GM12892 (cell line): ENCODE measurements around the gene EDN2.

Source experiments
- DNase-seq: peaks from one replicate; pipeline ENCODE4 v3.0.0; 2011; ENCODE audit not compliant: insufficient read length
- FAIRE-seq: peaks from 2 replicates; lab custom pipeline; 2011; peaks lifted over from hg19 to GRCh38; lab: Jason Lieb, UNC
- POLR2A ChIP-seq: IDR thresholded peaks from 2 replicates; pipeline ENCODE4 v1.6.1; 2011; ENCODE audit warnings: low read depth, low read length, control low read depth
- POLR2AphosphoS5 ChIP-seq: IDR thresholded peaks from 2 replicates; pipeline ENCODE4 v1.6.1; 2011; ENCODE audit warnings: low read depth, low read length, control low read depth
- TAF1 ChIP-seq: IDR thresholded peaks from 2 replicates; pipeline ENCODE4 v1.6.1; 2011; ENCODE audit warnings: low read depth, mild to moderate bottlenecking, control low read depth, low read length, borderline replicate concordance

Gene EDN2

DNA sequence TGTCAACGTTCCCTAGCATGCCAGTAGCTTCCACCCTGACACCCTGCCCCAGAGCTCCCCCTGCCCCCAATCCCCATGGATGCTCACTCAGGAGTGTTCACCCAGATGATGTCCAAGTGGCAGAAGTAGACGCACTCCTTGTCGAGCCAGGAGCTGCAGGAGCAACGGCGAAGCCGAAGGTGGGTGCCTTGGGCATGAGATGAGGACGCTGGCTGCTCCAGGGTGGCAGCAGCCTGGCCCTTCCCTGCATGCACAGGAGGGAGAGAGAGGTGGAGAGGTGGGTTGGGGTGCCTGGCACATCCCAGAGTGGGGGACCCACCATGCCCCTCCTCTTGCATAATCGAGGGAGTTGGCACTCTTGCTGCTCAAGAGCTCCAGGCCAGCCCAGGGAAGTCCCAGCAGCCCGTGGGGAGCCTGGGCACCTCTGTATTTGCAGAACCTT is 502 bp downstream of the EDN2 start:
- TF ChIP-seq TAF1: no peak
- no peak for TF ChIP-seq POLR2A
- no peak for TF ChIP-seq POLR2AphosphoS5
- FAIRE-seq (no peak), DNase-seq (no peak)

DNA sequence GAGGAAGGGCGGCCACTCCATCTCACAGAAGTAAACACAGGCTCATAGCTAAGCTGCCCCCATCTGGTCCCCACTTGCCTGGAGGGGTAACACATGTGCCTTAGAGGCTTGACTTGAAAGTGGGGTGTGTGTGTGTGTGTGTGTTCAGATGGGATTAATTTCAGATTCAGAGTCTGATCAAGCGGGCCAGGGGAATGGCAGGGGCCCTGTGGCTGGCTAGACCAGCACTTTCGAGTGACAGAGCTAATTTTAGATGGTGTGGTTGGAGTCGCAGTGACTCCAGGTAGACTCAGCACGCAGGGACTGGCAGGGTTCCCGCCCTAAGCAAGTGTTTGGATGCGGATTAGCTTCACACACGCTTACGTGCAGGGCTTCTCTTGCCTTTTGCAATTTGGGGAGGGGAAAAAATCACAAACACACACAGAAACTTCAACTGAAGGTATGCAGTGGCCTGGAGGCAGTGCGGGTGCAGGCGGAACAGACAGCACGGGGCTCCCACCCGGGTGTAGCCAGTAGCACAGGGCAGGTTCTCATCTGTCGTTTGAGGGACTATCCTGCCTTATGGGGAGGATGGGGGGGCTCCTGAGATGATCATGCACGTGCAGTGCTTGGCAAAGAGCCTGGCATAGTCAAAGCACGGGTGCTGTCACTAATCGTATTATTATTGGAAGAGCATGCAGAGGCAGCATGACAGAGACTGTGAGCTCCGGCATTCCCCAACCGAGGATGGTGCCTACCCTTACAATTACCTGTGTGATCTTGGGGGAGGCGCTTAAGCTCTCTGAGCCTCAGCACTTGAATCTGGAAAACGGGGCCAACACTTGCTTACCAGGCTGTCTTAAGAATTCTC is 1.3 kb downstream of the EDN2 start:
- FAIRE-seq: no peak
- TF ChIP-seq TAF1 (no peak), POLR2AphosphoS5 (no peak), POLR2A (no peak)
- DNase-seq: no peak

DNA sequence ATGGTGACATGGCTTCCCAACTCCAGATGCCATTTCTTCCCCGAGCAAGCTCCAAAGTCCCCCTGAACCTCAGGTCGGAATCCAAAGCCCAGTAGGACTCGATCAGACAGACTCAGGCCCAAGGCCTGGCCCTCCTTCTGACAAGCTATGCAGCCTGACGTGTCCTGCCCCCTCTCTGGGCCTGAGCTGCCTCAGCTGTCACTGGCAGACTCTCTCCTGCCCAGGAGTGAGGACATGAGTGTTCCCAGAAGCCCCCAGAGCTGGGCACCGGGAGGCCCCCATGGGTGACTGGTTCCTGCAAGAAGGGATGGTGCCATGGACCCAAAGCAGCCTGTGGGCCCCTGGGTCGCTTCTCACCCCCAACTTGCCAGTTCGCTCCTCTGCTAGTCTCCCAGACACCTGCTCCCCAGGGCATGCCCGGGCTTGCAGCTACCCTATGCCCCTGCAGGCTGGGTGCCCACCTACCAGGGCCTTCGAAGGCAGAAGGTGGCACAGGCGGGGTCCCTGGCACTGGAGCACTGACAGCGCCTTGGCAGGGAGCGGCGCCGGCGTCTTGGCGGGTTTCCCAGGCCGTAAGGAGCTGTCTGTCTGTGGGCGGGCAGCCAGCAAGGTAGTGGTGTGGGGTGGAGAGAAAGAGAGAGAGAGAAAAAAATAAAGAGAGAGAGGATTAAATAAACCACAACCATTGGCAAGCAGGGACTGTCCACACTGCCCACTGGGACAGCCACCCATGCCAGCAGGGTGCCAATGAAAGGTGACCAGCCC is 2.3 kb downstream of the EDN2 start:
- FAIRE-seq (no peak), DNase-seq (no peak)
- no peak for TF ChIP-seq POLR2A
- no peak for TF ChIP-seq POLR2AphosphoS5
- TF ChIP-seq TAF1: no peak

DNA sequence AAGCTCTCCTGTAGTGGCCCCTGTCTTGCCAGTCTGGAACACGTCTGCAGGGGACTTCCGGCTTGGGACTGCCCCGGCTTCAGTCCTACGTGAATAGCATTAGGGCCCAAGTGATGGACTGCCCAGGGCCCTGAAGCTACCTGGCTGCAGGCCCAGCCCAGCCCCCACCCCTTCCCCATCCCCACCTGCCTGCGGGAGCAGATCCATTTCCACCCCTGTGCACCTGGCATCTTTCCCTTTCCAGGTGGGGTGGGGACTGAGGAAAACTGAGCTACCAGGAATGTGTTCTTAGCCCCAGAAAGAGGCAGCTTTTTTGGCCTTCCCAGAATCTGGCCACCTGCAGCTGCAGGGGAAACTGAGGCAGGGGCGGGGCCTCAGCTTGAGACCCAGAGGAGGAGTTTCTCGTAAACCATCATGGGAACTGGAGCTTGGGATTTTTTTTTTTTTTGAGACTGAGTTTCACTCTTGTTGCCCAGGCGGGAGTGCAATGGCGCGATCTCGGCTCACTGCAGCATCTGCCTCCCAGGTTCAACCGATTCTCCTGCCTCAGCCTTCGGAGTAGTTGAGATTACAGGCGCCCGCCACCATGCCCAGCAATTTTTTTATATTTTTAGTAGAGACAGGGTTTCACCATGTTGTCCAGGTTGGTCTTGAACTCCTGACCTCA is 3.2 kb downstream of the EDN2 start:
- no peak for DNase-seq
- TF ChIP-seq TAF1 (no peak), POLR2AphosphoS5 (no peak), POLR2A (no peak)
- peak; percentile 57 for FAIRE-seq

DNA sequence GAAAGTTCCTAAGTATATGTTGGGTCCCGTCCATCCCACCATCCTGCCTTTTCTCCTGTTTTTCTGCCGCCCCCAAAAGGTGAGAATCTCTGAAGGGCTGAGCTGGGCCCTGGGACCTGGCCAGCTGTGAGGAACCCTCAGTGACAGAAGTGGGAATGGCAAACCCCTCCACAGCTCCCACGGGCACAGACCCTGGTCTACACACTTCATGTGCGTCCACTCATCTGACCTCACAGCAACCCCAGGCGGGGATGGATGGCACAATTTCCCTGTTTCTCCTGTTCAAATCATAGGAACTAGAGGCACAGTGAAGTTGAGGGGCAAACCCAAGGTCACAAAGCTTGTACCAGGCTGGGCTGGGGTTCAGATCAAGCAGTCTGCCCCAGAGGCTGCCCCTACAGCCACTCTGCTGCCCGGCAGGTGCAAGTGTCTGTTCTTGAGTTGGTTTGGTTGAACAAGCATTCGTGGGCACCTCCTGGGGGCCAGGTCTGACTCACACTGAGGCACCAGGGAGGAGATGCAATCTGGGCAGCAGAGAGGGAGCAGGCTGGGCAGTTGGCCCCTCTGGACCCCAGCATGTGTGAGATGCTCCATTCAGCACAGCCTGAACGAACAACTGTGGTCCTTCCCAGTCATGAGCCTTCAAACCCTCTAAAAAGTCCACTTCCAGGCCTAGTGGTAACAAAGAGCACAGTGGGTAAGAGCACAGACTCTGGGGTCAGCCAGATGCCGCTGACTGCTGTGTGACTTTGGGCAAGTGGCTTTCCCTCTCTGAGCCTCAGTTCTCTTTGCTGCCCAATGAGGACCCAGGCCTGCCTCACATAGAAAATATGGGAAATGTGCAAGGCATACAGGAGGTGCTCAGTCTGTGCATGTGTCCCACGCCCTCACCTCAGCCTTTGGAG is 4.0 kb downstream of the EDN2 start:
- FAIRE-seq (no peak), DNase-seq (no peak)
- TF ChIP-seq POLR2AphosphoS5 (no peak), TAF1 (no peak), POLR2A (no peak)

DNA sequence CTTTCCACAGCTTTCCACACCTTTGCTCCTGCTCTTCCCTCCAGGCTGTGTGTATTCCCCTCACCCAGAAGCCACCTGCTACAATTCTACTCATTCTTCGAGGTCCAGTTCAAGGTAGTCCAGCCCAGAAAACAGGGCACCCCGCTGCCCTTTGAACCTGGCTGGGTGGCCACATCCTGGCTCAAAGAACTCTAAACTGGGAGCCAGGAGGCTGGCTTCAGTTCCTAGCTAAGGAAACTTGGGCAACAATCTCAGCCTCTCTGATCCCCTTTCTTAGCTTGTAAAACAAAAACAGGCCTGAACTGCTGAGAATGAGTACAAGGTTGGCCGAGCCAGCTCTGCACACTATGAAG is 4.7 kb downstream of the EDN2 start:
- FAIRE-seq: no peak
- DNase-seq: no peak
- no peak for TF ChIP-seq TAF1
- TF ChIP-seq POLR2AphosphoS5: no peak
- TF ChIP-seq POLR2A: no peak

DNA sequence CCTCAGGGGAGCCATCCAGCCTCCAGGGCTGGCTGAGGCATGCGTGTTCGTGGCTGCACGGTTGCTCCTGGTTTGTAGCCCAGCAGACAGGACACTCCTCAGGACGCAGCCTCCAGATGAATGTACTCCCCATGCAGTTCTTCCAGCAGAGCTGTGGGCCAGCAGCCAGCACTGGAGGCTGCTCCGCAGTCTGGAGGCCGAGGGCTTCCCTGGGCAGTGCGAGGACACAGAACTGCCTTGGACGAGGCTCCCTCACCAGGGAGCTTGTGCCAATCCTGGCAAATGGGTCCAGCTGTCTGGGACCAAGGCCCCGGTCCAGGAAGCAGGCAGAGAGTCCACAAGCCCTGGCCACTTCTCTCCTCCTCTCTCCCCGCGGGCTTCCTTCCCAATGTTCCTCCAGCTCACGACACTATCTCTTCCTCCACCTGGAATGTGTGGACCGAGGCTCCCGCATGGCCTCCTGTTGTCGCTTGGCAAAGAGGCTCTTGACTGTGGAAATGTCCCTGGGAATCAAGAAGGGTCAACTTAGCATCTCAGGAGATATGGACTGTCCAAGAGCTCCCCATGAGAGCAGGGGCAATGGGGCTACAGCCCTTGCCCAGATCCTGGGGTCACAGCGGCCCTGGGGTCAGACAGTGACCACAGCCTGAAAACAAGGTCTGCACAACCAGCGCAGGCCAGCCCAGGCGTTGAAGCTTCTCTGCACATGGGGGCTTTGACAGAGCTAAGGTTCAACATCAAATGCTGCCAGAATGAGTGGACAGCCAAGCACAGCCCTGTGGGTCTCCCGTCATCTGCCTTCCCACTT is 5.3 kb downstream of the EDN2 start:
- TF ChIP-seq POLR2AphosphoS5: no peak
- no peak for TF ChIP-seq TAF1
- TF ChIP-seq POLR2A: no peak
- FAIRE-seq: no peak
- no peak for DNase-seq

DNA sequence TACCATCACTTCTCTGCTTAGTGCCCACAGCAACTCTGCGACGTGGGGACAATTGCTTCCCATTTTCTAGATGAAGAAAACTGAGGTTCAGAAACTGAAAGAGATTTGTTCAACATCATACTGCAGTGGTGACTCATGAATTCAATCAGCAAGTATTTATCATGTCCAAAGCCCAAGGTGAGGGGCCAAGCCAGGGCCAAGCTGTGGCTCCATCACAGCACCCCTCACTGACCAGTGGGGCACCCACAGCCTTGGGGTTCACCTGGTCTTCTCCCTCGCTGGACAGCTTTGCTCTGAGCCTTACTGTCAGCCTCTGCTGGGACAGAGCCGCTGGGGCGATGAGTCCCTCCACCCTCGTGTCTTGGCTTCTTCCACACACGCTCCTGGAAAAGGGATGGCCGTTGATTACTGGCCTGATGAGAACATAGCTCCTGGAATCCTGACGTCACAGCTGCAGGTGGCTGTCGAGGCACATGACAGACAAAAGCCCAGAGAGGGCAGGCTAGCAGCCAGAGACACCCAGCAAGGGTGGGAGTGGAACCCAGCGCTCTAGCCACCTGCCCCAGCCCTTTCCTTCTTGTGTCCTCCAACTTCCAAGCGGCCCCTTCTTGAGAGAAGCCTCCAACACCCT is 6.2 kb downstream of the EDN2 start:
- DNase-seq: no peak
- FAIRE-seq: no peak
- TF ChIP-seq POLR2A (no peak), POLR2AphosphoS5 (no peak), TAF1 (no peak)

DNA sequence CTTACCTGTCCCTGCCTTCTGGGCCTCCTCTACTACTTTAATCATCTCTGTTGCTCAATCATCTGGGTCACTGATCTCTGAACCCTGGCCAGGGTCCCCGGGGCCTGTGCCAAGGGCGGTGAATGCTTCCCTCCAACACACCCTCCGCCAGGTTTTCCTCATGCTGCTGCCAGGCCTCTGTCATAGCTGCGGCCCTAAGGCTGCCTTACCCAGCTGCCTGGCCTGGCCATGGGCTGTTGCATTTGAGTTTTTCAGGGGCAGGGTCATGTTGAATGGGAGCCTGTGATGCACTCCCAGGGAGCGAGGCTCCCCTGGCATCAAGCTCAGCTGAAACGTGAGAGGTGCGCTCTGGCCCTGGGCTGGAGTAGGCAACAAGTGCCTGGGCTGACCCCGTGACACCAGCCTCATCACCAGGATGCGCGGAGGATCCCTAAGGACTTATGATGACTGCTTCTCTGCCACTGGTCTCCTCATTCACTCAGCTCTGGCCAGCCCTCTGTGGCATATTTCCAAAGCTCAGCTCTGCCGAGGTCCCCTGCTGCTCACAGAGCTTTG is 7.6 kb downstream of the EDN2 start:
- FAIRE-seq (no peak), DNase-seq (no peak)
- TF ChIP-seq POLR2A: no peak
- no peak for TF ChIP-seq POLR2AphosphoS5
- no peak for TF ChIP-seq TAF1
